Dedifferentiated amniotic fluid mesenchymal stem cell (primary cell): ENCODE data around the gene RAPGEF1.
A peak's percentile ranks its signal among the peaks of the same experiment; 100 is the strongest.
"Not testable (repeated sequence)": the region's sequence is repeated elsewhere in the genome, so short reads cannot be mapped to it uniquely, and the experiment has no call there.

Source experiments
- DNase-seq: peaks from one replicate; pipeline ENCODE4 v3.0.0-alpha.2; 2016; ENCODE audit errors: extremely low spot score

Gene RAPGEF1

DNA sequence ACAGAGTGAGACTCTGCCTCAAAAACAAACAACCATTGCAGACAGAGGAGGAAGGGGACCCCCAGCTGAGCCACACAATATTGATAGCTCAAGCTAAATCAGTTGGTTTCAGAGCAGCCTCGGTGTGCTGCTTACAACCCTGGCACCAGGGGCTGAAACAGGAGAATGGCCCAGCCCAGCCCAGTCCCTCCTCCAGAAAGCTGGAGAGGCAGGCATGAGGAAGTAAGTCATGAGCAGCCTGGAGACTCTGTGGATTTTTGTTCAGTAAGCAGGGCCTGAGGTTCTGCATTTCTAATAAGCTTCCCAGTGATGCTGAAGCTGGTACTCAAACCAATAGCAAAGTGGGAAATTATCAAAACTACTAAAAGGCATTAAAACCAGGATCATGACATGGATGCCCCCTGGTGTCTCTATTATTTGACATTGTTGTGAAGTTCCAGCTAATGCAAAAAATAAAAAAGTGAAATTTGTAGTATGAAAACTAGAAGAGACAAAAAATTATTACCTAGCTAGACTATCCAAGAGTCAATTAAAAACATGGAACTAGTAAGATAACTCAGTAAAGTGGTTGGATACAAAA, 180.4 kb downstream of the RAPGEF1 start:
- DNase-seq, result no peak

DNA sequence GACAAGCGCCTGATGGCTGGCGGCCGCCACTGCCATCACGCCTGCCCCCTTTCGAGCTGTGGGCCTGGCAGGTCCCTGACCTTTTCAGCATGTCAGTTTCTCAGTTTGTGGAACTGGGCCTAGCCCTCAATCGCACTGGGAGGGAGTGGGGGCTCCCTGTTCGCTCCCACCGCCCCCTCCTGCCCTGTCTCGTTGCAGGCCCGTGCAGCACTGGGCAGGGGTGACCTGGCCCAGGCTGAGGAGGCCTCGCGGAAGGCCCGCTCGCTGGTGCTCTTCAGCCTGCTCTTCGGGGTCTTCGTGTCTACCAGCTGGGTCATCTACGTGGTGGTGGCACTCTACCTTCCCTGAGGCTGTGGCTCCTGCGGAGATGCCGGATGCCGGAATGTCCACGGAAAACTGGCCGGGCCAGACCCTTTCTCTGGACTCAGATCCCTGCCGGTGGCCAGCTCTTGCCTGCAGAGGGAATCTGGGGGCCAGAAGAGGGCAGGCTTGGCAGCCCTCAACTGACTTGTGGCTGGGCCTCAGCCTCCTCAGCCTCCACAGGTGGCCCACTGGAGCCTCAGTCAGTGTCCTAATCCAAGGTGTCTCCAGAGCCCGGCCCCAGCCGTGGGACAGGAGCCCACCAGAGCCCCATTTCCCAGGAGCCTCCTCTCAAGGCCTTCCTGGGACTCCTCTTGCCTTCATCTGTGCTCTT, 181.9 kb downstream of the RAPGEF1 start:
- DNase-seq, result no peak

GRCh38 chr9:131555841-131556673, 183.8 kb downstream of the RAPGEF1 start:
- DNase-seq, result no peak

DNA sequence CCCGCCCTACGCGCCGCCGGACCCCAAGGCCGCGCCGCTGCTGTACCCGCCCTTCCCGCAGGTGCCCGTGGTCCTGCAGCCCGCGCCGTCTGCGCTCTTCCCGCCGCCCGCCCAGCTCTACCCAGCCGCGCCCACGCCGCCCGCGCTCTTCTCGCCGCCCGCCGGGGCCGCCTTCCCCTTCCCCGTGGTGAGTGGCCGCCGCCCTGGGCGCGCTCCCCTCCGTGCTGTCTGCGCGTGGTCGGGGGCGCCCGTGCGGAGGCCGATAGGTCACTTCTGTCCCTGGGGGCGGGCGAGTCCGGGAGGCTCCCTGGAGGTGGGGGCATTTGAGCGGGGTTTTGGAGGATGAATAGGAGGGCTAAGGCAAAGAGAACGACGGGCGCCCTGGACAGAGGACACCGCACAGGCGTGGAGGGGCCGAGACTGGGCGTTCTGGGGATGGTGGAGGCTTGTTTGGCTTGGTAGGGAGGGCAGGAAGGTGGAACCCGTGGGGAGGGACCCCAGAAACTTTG, 185.0 kb downstream of the RAPGEF1 start:
- DNase-seq, result no peak

GRCh38 chr9:131554087-131554842, 185.6 kb downstream of the RAPGEF1 start:
- DNase-seq, result no peak

DNA sequence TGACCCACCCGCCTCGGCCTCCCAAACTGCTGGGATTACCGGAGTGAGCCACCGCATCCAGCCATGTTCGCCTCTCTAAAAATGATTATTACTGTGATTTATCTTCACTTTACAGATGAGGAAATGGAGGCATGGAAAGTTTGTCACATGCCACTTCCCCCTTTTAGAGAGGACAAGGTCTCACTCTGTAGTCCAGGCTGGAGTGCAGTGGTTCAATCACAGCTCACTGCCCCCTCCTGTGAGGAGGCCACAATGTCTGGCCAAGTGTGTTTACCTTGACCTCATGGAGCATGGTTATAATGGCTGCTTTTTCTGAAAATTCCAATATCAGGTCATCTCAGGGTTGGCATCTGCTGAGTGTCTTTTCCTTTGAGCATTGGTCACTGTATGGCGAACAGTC, 187.8 kb downstream of the RAPGEF1 start:
- no peak for DNase-seq

DNA sequence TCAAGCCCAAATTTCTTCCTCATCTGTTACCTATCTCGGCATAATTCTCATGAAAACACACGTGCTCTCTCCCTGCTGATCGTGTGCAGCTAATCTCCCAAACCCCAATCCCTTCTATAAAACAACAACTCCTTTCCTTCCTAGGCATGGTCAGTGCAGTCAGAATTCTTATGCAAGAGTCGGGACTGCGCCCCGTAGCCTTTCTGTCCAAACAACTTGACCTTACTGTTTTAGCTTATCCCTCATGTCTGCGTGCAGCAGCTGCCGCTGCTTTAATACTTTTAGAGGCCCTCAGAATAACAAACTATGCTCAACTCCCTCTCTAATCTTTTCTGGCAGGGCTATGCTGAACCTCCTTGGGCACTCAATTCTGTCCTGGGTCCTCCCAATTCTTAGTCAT, 189.4 kb downstream of the RAPGEF1 start:
- not testable (repeated sequence) for DNase-seq

DNA sequence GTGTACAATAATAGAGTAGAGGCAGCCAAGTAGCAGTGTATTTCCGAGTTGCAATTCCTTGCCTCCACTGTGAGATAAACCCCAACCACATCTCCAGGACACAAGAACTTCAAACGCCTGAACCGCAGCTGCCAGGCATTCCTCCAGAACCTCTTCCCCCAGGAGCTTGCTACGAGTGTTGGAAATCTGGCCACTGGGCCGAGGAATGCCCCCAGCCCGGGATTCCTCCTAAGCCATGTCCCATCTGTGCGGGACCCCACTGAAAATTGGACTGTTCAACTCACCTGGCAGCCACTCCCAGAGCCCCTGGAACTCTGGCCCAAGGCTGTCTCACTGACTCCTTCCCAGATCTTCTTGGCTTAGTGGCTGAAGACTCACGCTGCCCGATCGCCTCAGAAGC, 190.7 kb downstream of the RAPGEF1 start:
- DNase-seq, result not testable (repeated sequence)

GRCh38 chr9:131546336-131547084, 193.4 kb downstream of the RAPGEF1 start:
- DNase-seq, result no peak

GRCh38 chr9:131545786-131546335, 194.0 kb downstream of the RAPGEF1 start:
- no peak for DNase-seq

GRCh38 chr9:131545003-131545785, 194.7 kb downstream of the RAPGEF1 start, which contains the start of gene PRRT1B:
Gene PRRT1B (plus strand): TSS chr9:131545523. CDS start chr9:131545616, 93 bp downstream.
- DNase-seq, result no peak

- DNase-seq, result no peak
Observed at GRCh38 chr9:131543141-131543540, 196.7 kb downstream of the RAPGEF1 start.

GRCh38 chr9:131539223-131539923, 200.5 kb downstream of the RAPGEF1 start:
- no peak for DNase-seq

GRCh38 chr9:131537946-131538345, 201.9 kb downstream of the RAPGEF1 start:
- DNase-seq, result no peak

- no peak for DNase-seq
Observed at GRCh38 chr9:131534721-131535237, 205.1 kb downstream of the RAPGEF1 start.

DNA sequence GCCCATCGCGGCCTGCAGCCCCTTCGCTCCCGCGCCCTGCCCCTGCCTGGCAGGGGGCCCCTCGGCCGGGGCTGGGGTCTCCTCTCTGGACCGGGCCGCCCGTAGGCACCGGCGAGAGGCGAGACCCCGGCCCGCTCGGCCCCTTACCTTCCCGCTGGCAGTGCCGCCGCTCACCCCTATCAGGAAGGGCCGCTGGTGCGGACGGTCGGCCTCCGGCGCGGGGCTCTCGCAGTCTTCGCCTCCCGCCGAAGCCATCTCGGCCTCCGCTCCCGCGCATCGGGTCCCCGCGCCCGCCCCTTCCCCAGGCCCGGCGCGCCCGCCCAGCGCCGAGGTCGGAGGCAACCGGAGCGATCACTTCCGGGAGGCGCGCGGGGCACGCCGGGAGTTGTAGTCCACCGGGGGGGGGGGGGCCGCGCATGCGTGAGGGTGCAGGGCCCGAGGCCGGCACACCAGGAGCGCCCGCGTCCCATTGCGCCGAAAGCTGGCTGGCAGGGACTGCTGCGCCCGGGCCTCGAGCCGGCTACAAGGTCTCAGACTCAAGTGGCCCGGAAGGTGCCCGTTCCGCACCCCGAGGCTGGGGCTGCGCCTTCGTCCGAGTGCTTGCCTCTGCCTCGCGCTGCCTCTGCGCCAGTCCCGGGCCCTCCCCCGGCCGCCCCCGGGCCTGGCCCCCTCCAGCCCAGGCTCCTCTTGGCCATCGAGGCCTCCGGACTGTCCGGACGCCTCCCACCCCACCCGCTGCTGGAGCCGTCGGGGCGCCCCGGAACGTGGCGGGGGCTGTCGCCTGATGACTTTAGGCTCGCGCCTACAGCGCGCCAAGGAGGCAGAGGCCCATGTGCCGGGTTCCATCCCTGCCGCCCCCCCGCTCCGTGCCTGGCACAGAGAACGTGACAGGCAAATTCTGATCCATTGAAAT, 208.7 kb downstream of the RAPGEF1 start, which contains the start of gene UCK1:
Gene UCK1 (minus strand): TSS at position 344 of the 913 bp plus-strand sequence. CDS start 89 bp downstream, at position 255.
- peak; percentile 61 for DNase-seq

- no peak for DNase-seq
Observed at GRCh38 chr9:131530546-131530919, 209.3 kb downstream of the RAPGEF1 start.
